Fibroblast of lung (primary cell): ENCODE measurements around the gene GRAMD1A.

ENCODE experiments used
- CTCF ChIP-seq, 2 donors: IDR thresholded peaks in 1 of 2; conservative IDR thresholded peaks in 1 of 2; 1 replicate in 1 of 2; 2 replicates in 1 of 2; pipeline ENCODE4 v1.5.1; 2011 to 2012; ENCODE audit warnings: low read length in 2 of 2, control low read depth in 1 of 2, inconsistent platforms in 1 of 2, low read depth in 1 of 2, mild to moderate bottlenecking in 1 of 2
- EZH2 ChIP-seq: IDR thresholded peaks from 2 replicates; pipeline ENCODE4 v1.5.1; 2012; ENCODE audit warnings: low read length, control low read depth, mild to moderate bottlenecking; ENCODE audit errors: missing control alignments

DNA sequence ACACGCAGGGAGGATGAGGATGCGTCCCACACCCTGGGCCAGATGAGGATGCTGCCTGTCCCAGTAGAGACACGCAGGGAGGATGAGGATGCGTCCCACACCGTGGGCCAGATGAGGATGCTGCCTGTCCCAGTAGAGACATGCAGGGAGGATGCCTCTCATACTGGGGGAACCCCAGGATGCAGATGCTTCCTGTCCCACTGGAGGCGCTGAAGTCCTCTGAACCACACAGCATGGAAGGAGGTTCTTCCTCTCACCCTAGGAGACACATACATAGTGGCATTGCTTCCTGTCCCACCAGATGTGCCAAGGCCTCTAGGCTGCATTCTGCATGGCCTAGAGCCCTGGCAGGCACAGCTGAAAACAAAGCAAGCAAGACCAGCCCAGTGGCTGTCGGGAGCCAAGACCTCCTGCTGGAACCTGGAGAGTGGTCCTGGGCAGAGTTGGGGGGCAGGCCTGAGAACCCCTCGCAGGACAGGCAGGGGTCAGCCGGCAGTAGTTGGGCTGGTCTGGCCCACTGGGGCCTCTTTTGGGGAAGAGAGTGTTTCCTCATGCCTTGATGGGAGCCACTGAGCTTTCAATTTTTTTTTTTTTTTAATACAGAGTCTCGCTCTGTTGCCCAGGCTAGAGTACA, 45.7 kb downstream of the GRAMD1A start:
- TF ChIP-seq CTCF (conservative IDR thresholded peaks at IDR 0.05 in 1 of 2, IDR thresholded peaks at IDR 0.05 in 1 of 2; ENCODE audit: low read depth in 1 of 2, low read length in 2 of 2) (peak; percentile 24 to 53), EZH2 (no peak)
